HepG2 (cell line): ENCODE data around the gene MPLKIP. TPM values are rescaled to one million over a fixed set of nuclear protein-coding genes. Genes with fewer than 3 reads are reported as not detected.
A peak's percentile ranks its signal among the peaks of the same experiment; 100 is the strongest.

Experiments used
- HDAC1 ChIP-seq: sonication (generic); formaldehyde crosslinking; IDR thresholded peaks from 2 replicates; pipeline ENCODE4 v1.5.1; 2020; ENCODE audit warnings: mild to moderate bottlenecking, missing genetic modification reagents
- PAF1 ChIP-seq: IDR thresholded peaks from 2 replicates; pipeline ENCODE4 v1.6.1; 2016; ENCODE audit warnings: missing genetic modification reagents, missing compliant biosample characterization
- PCBP2 ChIP-seq: fragments of 200-400 bp; formaldehyde crosslinking; optimal IDR thresholded peaks from 2 replicates; pipeline ENCODE3; 2018; ENCODE audit warnings: low read length, low read depth; ENCODE audit not compliant: poor library complexity, severe bottlenecking
- POGZ ChIP-seq: sonication (generic); formaldehyde crosslinking; IDR thresholded peaks from 2 replicates; pipeline ENCODE4 v1.4.0; 2020; ENCODE audit warnings: mild to moderate bottlenecking, missing genetic modification reagents
- RBM22 ChIP-seq: fragments of 200-400 bp; formaldehyde crosslinking; optimal IDR thresholded peaks from 2 replicates; pipeline ENCODE3; 2017; ENCODE audit warnings: mild to moderate bottlenecking, low read length, moderate library complexity
- SIN3B ChIP-seq: fragments of 150-350 bp; IDR thresholded peaks from 2 replicates; pipeline ENCODE4 v1.6.1; 2014; ENCODE audit warnings: low read length
- WIZ ChIP-seq: sonication (generic); formaldehyde crosslinking; IDR thresholded peaks from 2 replicates; pipeline ENCODE4 v1.5.1; 2020; ENCODE audit warnings: mild to moderate bottlenecking, missing genetic modification reagents
- ZBTB21 ChIP-seq: sonication (generic); formaldehyde crosslinking; IDR thresholded peaks from 2 replicates; pipeline ENCODE4 v1.4.0; 2020; ENCODE audit warnings: missing genetic modification reagents
- ZMAT3 ChIP-seq: sonication (generic); formaldehyde crosslinking; conservative IDR thresholded peaks from 2 replicates; pipeline ENCODE4 v1.7.0; 2021; ENCODE audit warnings: missing genetic modification reagents
- ZNF12 ChIP-seq: sonication (generic); formaldehyde crosslinking; IDR thresholded peaks from 2 replicates; pipeline ENCODE4 v1.5.0; 2020; ENCODE audit warnings: missing genetic modification reagents
- ZNF430 ChIP-seq: sonication (generic); formaldehyde crosslinking; IDR thresholded peaks from 2 replicates; pipeline ENCODE4 v1.9.0; 2021; ENCODE audit warnings: mild to moderate bottlenecking, missing genetic modification reagents
- ZNF550 ChIP-seq: sonication (generic); formaldehyde crosslinking; IDR thresholded peaks from 2 replicates; pipeline ENCODE4 v1.4.0; 2020; ENCODE audit warnings: mild to moderate bottlenecking, missing genetic modification reagents, borderline replicate concordance
- ZZZ3 ChIP-seq: sonication (generic); formaldehyde crosslinking; IDR thresholded peaks from 2 replicates; pipeline ENCODE4 v1.4.0; 2020; ENCODE audit warnings: missing genetic modification reagents, mild to moderate bottlenecking, borderline replicate concordance
- polyA plus RNA-seq, 8 experiments: library from polyadenylated mRNA; depleted of rRNA in 3 of 8; stranded (reverse) in 7 of 8; unstranded in 1 of 8; fragments of >200 nt; fragmentation: Illumina TruSeq in 4 of 8; extraction: Trizol in 4 of 8; gene quantifications; 2 replicates each; pipeline versions ENCODE4 v1.2.1 to v1.2.3, GENCODE V29; 2011 to 2016; ENCODE audit warnings: low read depth in 4 of 8, missing spikeins in 1 of 8, mixed read lengths in 1 of 8; ENCODE audit not compliant: insufficient read depth in 1 of 8
- total RNA-seq, 5 experiments: library from RNA; depleted of rRNA; stranded (reverse); fragments of >200 nt; fragmentation: Illumina TruSeq; extraction: Trizol; gene quantifications; 2 replicates each; pipeline ENCODE4 v1.2.3, GENCODE V29; 2016; ENCODE audit warnings: low read depth in 1 of 5
- TF ChIP-seq, protein P1 (sequence below): sonication (generic); formaldehyde crosslinking; IDR thresholded peaks from 2 replicates; pipeline ENCODE4 v1.4.0; 2020; ENCODE audit warnings: mild to moderate bottlenecking, missing genetic modification reagents, borderline replicate concordance
- TF ChIP-seq, protein P2 (sequence below): sonication (generic); formaldehyde crosslinking; IDR thresholded peaks from 2 replicates; pipeline ENCODE4 v1.5.1; 2020; ENCODE audit warnings: mild to moderate bottlenecking, missing genetic modification reagents, borderline replicate concordance
- TF ChIP-seq, protein P3 (sequence below), 2 experiments: sonication (generic) in 1 of 2; formaldehyde crosslinking in 1 of 2; IDR thresholded peaks; 2 replicates each; pipeline versions ENCODE4 v1.4.0 to v1.6.1; 2016 to 2020; ENCODE audit warnings: borderline replicate concordance in 1 of 2, low read depth in 1 of 2, mild to moderate bottlenecking in 1 of 2, missing genetic modification reagents in 1 of 2

MPLKIP gene
- total and polyA plus RNA-seq, 2 of the 13 experiments (the other 11 are each of a cell fraction or from before 2014, with no cell fraction given), result 40.1 to 45.7 TPM

DNA sequence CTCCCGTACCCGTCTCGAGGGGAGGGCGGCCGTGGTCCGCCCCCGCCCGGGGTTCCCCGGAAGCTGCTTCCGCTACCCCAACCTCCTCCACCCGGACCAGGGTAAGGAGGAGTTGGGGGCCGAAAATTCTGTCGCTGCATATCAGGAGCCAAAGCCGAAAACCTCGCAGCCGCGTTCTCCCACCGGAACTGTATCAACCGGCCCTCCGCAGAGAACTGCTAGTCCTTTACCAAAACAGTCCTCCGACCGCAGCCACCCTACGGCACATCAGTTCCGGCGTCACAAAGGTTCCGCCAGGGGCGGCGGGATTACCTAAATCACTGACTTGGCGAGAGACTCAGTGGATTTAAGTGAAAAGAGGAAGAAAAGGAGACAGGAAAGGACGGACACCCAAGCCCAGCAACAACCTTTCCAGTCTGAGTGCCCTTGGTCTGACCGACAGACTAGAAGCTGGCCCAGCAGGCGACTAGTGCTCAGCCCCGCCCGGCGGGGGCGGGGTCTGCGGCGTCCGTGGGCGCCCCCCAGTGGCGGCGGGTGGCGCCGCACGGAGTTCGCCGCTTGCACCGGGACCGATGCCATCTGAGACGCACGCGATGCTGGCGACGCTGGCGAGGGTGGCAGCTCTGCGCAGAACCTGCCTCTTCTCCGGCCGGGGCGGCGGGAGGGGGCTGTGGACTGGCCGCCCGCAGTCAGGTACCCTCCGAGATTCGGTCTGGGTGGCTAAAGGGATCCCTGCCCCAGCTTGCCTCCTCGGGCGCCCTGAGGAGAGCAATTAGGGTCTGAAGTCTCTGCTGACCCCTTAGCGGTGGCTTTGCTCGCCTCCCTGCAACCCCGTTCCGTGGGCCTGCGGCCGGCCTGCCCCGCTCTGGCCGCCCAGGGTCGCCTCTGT is at the start of gene MPLKIP, which contains the start of gene SUGCT (continued):
- TF ChIP-seq ZNF12 (CRISPR knock-in tag), result 0 out of 2 replicates have a peak, but pooled peaks have one; percentile 15
- peak; percentile 80; the same call in 1 of the 2 replicates for TF ChIP-seq POGZ
- TF ChIP-seq, protein P1, sequence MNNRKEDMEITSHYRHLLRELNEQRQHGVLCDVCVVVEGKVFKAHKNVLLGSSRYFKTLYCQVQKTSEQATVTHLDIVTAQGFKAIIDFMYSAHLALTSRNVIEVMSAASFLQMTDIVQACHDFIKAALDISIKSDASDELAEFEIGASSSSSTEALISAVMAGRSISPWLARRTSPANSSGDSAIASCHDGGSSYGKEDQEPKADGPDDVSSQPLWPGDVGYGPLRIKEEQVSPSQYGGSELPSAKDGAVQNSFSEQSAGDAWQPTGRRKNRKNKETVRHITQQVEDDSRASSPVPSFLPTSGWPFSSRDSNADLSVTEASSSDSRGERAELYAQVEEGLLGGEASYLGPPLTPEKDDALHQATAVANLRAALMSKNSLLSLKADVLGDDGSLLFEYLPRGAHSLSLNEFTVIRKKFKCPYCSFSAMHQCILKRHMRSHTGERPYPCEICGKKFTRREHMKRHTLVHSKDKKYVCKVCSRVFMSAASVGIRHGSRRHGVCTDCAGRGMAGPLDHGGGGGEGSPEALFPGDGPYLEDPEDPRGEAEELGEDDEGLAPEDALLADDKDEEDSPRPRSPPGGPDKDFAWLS (CRISPR knock-in tag), result no peak
- TF ChIP-seq PAF1, result no peak
- TF ChIP-seq SIN3B, result peak; percentile 89
- no peak for TF ChIP-seq PCBP2
- TF ChIP-seq HDAC1 (CRISPR knock-in tag), result peak; percentile 90
- no peak; the same call in 1 of the 2 replicates for TF ChIP-seq ZNF430
- no peak for TF ChIP-seq ZBTB21 (CRISPR knock-in tag)
- TF ChIP-seq, protein P2, sequence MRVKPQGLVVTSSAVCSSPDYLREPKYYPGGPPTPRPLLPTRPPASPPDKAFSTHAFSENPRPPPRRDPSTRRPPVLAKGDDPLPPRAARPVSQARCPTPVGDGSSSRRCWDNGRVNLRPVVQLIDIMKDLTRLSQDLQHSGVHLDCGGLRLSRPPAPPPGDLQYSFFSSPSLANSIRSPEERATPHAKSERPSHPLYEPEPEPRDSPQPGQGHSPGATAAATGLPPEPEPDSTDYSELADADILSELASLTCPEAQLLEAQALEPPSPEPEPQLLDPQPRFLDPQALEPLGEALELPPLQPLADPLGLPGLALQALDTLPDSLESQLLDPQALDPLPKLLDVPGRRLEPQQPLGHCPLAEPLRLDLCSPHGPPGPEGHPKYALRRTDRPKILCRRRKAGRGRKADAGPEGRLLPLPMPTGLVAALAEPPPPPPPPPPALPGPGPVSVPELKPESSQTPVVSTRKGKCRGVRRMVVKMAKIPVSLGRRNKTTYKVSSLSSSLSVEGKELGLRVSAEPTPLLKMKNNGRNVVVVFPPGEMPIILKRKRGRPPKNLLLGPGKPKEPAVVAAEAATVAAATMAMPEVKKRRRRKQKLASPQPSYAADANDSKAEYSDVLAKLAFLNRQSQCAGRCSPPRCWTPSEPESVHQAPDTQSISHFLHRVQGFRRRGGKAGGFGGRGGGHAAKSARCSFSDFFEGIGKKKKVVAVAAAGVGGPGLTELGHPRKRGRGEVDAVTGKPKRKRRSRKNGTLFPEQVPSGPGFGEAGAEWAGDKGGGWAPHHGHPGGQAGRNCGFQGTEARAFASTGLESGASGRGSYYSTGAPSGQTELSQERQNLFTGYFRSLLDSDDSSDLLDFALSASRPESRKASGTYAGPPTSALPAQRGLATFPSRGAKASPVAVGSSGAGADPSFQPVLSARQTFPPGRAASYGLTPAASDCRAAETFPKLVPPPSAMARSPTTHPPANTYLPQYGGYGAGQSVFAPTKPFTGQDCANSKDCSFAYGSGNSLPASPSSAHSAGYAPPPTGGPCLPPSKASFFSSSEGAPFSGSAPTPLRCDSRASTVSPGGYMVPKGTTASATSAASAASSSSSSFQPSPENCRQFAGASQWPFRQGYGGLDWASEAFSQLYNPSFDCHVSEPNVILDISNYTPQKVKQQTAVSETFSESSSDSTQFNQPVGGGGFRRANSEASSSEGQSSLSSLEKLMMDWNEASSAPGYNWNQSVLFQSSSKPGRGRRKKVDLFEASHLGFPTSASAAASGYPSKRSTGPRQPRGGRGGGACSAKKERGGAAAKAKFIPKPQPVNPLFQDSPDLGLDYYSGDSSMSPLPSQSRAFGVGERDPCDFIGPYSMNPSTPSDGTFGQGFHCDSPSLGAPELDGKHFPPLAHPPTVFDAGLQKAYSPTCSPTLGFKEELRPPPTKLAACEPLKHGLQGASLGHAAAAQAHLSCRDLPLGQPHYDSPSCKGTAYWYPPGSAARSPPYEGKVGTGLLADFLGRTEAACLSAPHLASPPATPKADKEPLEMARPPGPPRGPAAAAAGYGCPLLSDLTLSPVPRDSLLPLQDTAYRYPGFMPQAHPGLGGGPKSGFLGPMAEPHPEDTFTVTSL (CRISPR knock-in tag), result no peak; the same call in 1 of the 2 replicates
- no peak for TF ChIP-seq ZNF550 (CRISPR knock-in tag)
- 0 out of 2 replicates have a peak, but pooled peaks have one; percentile 25 for TF ChIP-seq WIZ
- TF ChIP-seq, protein P3, sequence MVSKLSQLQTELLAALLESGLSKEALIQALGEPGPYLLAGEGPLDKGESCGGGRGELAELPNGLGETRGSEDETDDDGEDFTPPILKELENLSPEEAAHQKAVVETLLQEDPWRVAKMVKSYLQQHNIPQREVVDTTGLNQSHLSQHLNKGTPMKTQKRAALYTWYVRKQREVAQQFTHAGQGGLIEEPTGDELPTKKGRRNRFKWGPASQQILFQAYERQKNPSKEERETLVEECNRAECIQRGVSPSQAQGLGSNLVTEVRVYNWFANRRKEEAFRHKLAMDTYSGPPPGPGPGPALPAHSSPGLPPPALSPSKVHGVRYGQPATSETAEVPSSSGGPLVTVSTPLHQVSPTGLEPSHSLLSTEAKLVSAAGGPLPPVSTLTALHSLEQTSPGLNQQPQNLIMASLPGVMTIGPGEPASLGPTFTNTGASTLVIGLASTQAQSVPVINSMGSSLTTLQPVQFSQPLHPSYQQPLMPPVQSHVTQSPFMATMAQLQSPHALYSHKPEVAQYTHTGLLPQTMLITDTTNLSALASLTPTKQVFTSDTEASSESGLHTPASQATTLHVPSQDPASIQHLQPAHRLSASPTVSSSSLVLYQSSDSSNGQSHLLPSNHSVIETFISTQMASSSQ (IDR thresholded peaks at IDR 0.05; ENCODE audit: low read depth), result 0 out of 2 replicates have a peak, but pooled peaks have one; percentile 16
- TF ChIP-seq, protein P3 (CRISPR knock-in tag; IDR thresholded peaks at IDR 0.05; ENCODE audit: borderline replicate concordance), result peak; percentile 51; the same call in 1 of the 2 replicates
- peak; percentile 80 for TF ChIP-seq ZMAT3 (CRISPR knock-in tag)
- TF ChIP-seq ZZZ3, result peak; percentile 51; the same call in 1 of the 2 replicates
- peak; percentile 71 for TF ChIP-seq RBM22
